Vagina (tissue), 2 donors: ENCODE data around the gene CKS1B. TPM values are rescaled to one million over a fixed set of nuclear protein-coding genes. Genes with fewer than 3 reads are reported as not detected.

ENCODE experiments used
- DNase-seq, 2 donors: peaks; one replicate each; pipeline ENCODE4 v3.0.0-alpha.2; 2017; ENCODE audit errors: extremely low spot score in 2 of 2
- H3K27ac ChIP-seq: fragments of 200-600 bp; sonication (generic); one replicate; pipeline ENCODE4 v1.5.1; 2019
- H3K27me3 ChIP-seq: fragments of 200-600 bp; sonication (generic); one replicate; pipeline ENCODE4 v1.5.1; 2019
- H3K36me3 ChIP-seq, 2 donors: fragments of 200-600 bp; sonication (generic); one replicate each; pipeline ENCODE4 v1.5.1; 2017 to 2019
- H3K4me1 ChIP-seq: fragments of 200-600 bp; sonication (generic); one replicate; pipeline ENCODE4 v1.5.1; 2019
- H3K4me3 ChIP-seq, 2 donors: fragments of 200-600 bp; sonication (generic); 1 replicate in 1 of 2; 2 replicates in 1 of 2; pipeline ENCODE4 v1.5.1; 2016 to 2019
- H3K9me3 ChIP-seq: fragments of 200-600 bp; sonication (generic); one replicate; pipeline ENCODE4 v1.5.1; 2019
- POLR2A ChIP-seq, 2 donors: fragments of 450-650 bp; IDR thresholded peaks; one replicate each; pipeline ENCODE4 v1.6.1; 2017; ENCODE audit warnings: antibody characterized with exemption in 2 of 2, mild to moderate bottlenecking in 2 of 2, moderate library complexity in 2 of 2
- POLR2AphosphoS5 ChIP-seq, 2 donors: sonication (generic); formaldehyde crosslinking; IDR thresholded peaks; one replicate each; pipeline ENCODE4 v1.9.0; 2017; ENCODE audit warnings: antibody characterized with exemption in 2 of 2, mild to moderate bottlenecking in 2 of 2, low read depth in 1 of 2; ENCODE audit not compliant: insufficient read depth in 1 of 2
- intact Hi-C: fragments of 100-400 bp; cut with DNase I; formaldehyde crosslinking; loops from one replicate; pipeline ENCODE4 v1.15.1; 2023
- total RNA-seq: library from RNA; depleted of rRNA; stranded (reverse); fragments of >200 nt; gene quantifications from one replicate; pipeline ENCODE4 v1.2.3, GENCODE V29; 2016
- TF ChIP-seq, protein P1 (sequence below), 3 experiments: fragments of 450-650 bp in 2 of 3; fragments of 200-600 bp in 1 of 3; sonication (generic) in 1 of 3; IDR thresholded peaks; one replicate each; pipeline ENCODE4 v1.5.1; 2017 to 2019; ENCODE audit warnings: antibody characterized with exemption in 3 of 3, mild to moderate bottlenecking in 2 of 3, moderate library complexity in 2 of 3

The CKS1B gene
- total RNA-seq, 1 donor from 2014 or later, result 30.4 TPM

DNA sequence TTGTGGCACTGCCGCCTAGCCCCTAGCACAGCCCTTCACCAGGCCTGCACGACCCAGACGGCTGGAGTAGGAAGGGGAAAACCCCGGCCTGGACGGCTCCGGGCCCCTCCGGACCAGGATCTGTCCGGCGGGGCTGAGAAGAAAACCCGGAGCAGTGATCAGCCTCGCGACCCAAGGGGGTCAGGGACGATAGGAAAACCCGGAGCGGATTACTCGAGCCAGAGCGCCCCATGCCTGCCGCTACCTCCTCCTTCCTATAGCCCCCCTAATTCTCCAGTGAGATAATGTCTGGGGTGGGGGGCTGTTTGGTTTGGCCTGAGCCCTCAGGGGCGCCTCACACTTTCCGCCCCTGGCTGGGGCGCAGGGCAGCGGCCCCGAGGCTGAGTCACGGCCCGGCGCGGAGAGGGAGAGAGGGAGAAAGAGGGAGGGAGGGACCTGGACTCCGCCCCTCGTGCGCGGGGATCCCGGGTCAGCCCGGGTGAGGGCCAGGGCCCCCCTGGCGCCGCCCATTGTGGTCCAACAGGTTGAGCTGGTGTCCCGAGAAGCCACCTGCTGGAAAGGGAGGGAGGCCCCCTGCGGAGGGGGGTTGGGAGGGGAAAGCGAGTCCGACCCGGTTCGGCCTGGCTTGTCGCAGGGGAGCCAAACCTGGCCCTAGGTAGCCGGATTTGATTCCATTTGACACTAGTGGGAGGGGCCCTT is 26.4 kb downstream of the CKS1B start:
- no peaks in the 10 kb centered on the region for H3K27me3 ChIP-seq
- TF ChIP-seq POLR2A (IDR thresholded peaks at IDR 0.05) (peak in 1 of 2 donors; percentile 80), POLR2AphosphoS5 (IDR thresholded peaks at IDR 0.05; ENCODE audit: insufficient read depth in 1 of 2, low read depth in 1 of 2) (peak; percentile 88 to 97)
- TF ChIP-seq, protein P1, sequence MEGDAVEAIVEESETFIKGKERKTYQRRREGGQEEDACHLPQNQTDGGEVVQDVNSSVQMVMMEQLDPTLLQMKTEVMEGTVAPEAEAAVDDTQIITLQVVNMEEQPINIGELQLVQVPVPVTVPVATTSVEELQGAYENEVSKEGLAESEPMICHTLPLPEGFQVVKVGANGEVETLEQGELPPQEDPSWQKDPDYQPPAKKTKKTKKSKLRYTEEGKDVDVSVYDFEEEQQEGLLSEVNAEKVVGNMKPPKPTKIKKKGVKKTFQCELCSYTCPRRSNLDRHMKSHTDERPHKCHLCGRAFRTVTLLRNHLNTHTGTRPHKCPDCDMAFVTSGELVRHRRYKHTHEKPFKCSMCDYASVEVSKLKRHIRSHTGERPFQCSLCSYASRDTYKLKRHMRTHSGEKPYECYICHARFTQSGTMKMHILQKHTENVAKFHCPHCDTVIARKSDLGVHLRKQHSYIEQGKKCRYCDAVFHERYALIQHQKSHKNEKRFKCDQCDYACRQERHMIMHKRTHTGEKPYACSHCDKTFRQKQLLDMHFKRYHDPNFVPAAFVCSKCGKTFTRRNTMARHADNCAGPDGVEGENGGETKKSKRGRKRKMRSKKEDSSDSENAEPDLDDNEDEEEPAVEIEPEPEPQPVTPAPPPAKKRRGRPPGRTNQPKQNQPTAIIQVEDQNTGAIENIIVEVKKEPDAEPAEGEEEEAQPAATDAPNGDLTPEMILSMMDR (IDR thresholded peaks at IDR 0.05), result peak in 2 of 3 experiments; percentile 3 to 56
- peak overlapping the region; percentile 84 to 85 for H3K4me3 ChIP-seq
- H3K9me3 ChIP-seq, result no peaks in the 10 kb centered on the region
- intact Hi-C loops, result loop anchor here (2.0 to 5.0 kb wide), 4 partner anchors 16 to 674 kb away; partner anchors contain the start of genes ADAM15 and ATP8B2
- no peaks in the 10 kb centered on the region for H3K36me3 ChIP-seq
- H3K4me1 ChIP-seq, result peaks cover 49% of the 10 kb centered on the region
- peak in 1 of 2 donors; percentile 97 for DNase-seq
- peak overlapping the region; percentile 99 for H3K27ac ChIP-seq

DNA sequence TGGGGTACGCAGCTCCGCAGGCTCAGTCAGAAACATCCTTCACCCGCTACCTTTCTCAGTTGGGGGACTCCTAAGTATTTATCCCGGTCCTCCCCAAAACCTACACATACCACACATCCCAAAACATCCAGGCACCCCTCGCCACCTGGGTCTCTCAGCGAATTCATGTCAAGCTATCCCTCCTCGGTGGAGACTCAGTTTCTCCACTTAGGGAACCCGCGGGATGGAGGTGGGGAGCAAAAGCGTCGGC is 26.9 kb downstream of the CKS1B start:
- intact Hi-C loops, result loop anchor here (2.0 to 5.0 kb wide), 4 partner anchors 15 to 674 kb away; partner anchors contain the start of genes ADAM15 and ATP8B2
- H3K4me1 ChIP-seq, result peaks cover 53% of the 10 kb centered on the region
- no peaks in the 10 kb centered on the region for H3K27me3 ChIP-seq
- TF ChIP-seq POLR2A (IDR thresholded peaks at IDR 0.05) (no peak), POLR2AphosphoS5 (IDR thresholded peaks at IDR 0.05; ENCODE audit: insufficient read depth in 1 of 2, low read depth in 1 of 2) (no peak)
- TF ChIP-seq, protein P1 (IDR thresholded peaks at IDR 0.05), result no peak
- H3K9me3 ChIP-seq, result no peaks in the 10 kb centered on the region
- H3K36me3 ChIP-seq, result no peaks in the 10 kb centered on the region
- DNase-seq, result no peak
- peak overlapping the region; percentile 84 to 85 for H3K4me3 ChIP-seq
- peak overlapping the region; percentile 99 for H3K27ac ChIP-seq

DNA sequence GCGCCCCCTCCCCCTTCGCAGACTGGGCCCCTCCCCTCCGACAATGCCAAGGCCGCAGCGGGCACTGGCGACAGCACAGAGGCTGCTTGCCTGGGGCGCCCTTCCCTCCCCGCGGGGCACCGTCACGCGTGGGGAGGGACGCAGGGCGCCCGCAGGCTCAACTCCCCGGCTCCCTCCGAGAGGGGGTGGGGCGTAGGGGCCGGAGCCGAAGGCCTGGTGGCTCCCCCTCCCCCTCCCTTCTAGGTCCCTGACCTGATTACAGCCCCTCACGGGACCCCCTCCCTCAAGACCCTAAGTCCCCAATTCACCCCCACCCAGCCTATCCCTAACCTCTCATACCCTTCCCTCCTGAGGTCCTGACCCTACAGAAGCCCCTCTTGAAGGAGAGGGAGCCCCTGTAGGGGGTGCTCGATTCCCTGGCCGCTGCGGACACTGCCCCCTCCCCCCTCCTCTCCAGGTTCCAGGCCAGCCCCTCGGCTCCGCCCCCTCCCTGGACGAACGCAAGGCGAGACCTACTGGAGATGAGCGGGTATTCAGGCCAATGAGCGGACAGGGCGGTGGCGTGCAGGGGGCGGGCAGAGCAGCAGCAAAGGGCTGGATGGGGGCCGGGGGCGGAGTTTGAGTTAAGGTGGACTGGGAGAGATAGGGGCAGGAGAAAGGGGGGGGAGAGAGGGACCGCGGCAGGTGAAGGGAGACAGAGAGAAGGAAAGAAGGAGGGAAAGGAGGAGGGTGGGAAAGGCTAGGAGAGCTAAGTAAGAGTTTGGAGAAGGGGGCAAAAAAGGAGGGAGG is 27.4 kb downstream of the CKS1B start:
- Histone ChIP-seq H3K9me3 (no peaks in the 10 kb centered on the region), H3K27me3 (no peaks in the 10 kb centered on the region), H3K4me1 (peaks cover 59% of the 10 kb centered on the region), H3K4me3 (peak overlapping the region; percentile 84 to 85), H3K27ac (peak overlapping the region; percentile 99), H3K36me3 (no peaks in the 10 kb centered on the region)
- intact Hi-C loops, result loop anchor here (2.0 to 5.0 kb wide), 4 partner anchors 15 to 675 kb away; partner anchors contain the start of genes ADAM15 and ATP8B2
- TF ChIP-seq POLR2AphosphoS5 (IDR thresholded peaks at IDR 0.05; ENCODE audit: insufficient read depth in 1 of 2, low read depth in 1 of 2) (peak; percentile 30 to 93), POLR2A (IDR thresholded peaks at IDR 0.05) (peak in 1 of 2 donors; percentile 90)
- TF ChIP-seq, protein P1 (IDR thresholded peaks at IDR 0.05), result peak in 1 of 3 experiments; percentile 43
- peak; percentile 99 to 100 for DNase-seq

DNA sequence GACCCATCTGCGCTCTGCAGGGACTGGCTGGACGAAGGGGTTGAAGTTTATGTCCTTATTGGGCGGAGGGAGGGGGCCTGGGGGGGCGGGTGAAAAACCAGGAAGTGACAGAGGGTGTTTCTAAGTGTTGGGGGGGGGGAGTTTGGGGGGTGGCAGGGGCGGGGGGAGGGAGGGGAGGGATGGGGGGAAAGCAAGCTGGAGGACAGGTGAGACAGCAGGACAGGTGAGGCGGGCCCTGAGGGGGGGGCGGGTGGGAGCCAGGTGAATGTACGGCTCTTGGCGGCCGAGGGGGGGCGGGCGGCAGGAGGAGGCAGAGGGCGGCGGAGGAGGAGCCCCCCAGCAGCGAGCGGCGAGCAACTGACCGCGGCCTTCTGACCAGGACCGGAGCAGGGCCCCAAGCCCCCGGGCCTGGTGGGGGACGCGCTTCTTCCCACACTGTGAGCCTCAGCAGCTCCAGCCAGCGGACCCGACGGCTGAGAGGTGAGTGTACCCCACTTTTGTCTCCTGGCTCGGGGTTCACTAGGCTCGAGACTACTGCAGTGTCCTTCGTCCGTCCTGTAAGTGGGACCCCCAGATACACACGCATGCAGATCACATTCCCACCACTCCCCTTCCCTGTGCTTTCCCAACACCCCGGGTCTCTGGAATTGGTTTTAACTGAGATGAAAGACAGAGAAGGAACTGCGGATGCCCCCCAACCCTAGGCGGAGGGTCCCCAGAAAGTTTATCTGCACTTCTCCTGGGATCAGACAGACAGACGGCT is 28.2 kb downstream of the CKS1B start, which contains the start of gene ZBTB7B:
Gene ZBTB7B, plus strand, starts transcription at position 339 of the 763 bp plus-strand sequence. CDS start 11,859 bp downstream, outside the sequence.
- intact Hi-C loops, result loop anchor here (5.0 kb wide), 3 partner anchors 35 to 675 kb away; partner anchors contain the start of genes ADAM15 and ATP8B2
- Histone ChIP-seq H3K36me3 (no peaks in the 10 kb centered on the region), H3K9me3 (no peaks in the 10 kb centered on the region), H3K4me1 (peaks cover 66% of the 10 kb centered on the region), H3K4me3 (peak within 1 kb of the TSS; percentile 84 to 85), H3K27me3 (no peaks in the 10 kb centered on the region), H3K27ac (peak within 1 kb of the TSS; percentile 99)
- DNase-seq, result peak in 1 of 2 donors; percentile 91
- TF ChIP-seq POLR2A (IDR thresholded peaks at IDR 0.05) (no peak), POLR2AphosphoS5 (IDR thresholded peaks at IDR 0.05; ENCODE audit: insufficient read depth in 1 of 2, low read depth in 1 of 2) (no peak)
- TF ChIP-seq, protein P1 (IDR thresholded peaks at IDR 0.05), result no peak
